ENCODE results near the gene ANO8.

GRCh38 chr19:17281391-17282304, 53.0 kb downstream of the ANO8 start, which contains the start of gene ANKLE1:
- TF ChIP-seq CTCF (IDR thresholded peaks at IDR 0.05) = no peak
- TF ChIP-seq POLR2A (IDR thresholded peaks at IDR 0.05) = no peak

Measured in right lobe of liver (tissue), 4 donors.